IMR-90 (cell line): ENCODE measurements around the gene SMIM41. TPM values are rescaled to one million over a fixed set of nuclear protein-coding genes. Genes with fewer than 3 reads are reported as not detected.

Experiments
- ATAC-seq: fragments of 200-7000 bp; cut with Tn5 transposase; 2 replicates; pipeline ENCODE4 v1.9.1; 2020; ENCODE audit warnings: low read depth, mild to moderate bottlenecking, moderate library complexity
- BruUV-seq: library from RNA; stranded (reverse); fragments of 400-500 nt; replicated peaks from 2 replicates; lab custom pipeline; 2021; lab: Mats Ljungman, UMichigan
- CTCF ChIA-PET: fragments of 300-600 bp; formaldehyde crosslinking; extraction: SDS; loops from one replicate; lab custom pipeline; 2021; ENCODE audit warnings: antibody characterized with exemption; lab: Yijun Ruan, JAX
- POLR2A ChIA-PET: fragments of 300-600 bp; sonication (Branson Sonifier 250); formaldehyde crosslinking; loops from one replicate; lab custom pipeline; 2022; ENCODE audit warnings: antibody characterized with exemption; ENCODE audit not compliant: unreplicated experiment; lab: Charles Lee
- DNase-seq: peaks from one replicate; pipeline ENCODE4 v3.0.0; 2013
- H2AFZ ChIP-seq: replicated peaks from 2 replicates; pipeline ENCODE3; 2013; ENCODE audit warnings: low read length, mild to moderate bottlenecking; ENCODE audit not compliant: poor library complexity
- H2AK5ac ChIP-seq: 2 replicates; pipeline ENCODE4 v1.6.1; 2013; ENCODE audit warnings: low read depth, low read length, inconsistent platforms
- H2AK9ac ChIP-seq: replicated peaks from 2 replicates; pipeline ENCODE3; 2013; ENCODE audit warnings: mild to moderate bottlenecking, low read depth, low read length, moderate library complexity; ENCODE audit not compliant: poor library complexity
- H2BK120ac ChIP-seq: 2 replicates; pipeline ENCODE4 v1.6.1; 2013; ENCODE audit warnings: low read depth, low read length, inconsistent platforms
- H2BK15ac ChIP-seq: 3 replicates; pipeline ENCODE4 v1.6.1; 2013; ENCODE audit warnings: low read depth, low read length, inconsistent platforms
- H2BK20ac ChIP-seq: 2 replicates; pipeline ENCODE4 v1.6.1; 2013; ENCODE audit warnings: low read depth, mild to moderate bottlenecking, inconsistent platforms, low read length, moderate library complexity
- H2BK5ac ChIP-seq: 2 replicates; pipeline ENCODE4 v1.6.1; 2013; ENCODE audit warnings: mild to moderate bottlenecking, low read depth, low read length, inconsistent platforms; ENCODE audit not compliant: poor library complexity, severe bottlenecking
- H3K14ac ChIP-seq: replicated peaks from 2 replicates; pipeline ENCODE4 v1.6.1; 2013; ENCODE audit warnings: low read depth, low read length, inconsistent platforms
- H3K18ac ChIP-seq: 2 replicates; pipeline ENCODE4 v1.6.1; 2013; ENCODE audit warnings: low read depth, low read length, control low read depth
- H3K23ac ChIP-seq: 2 replicates; pipeline ENCODE4 v1.6.1; 2013; ENCODE audit warnings: low read depth, low read length, inconsistent platforms
- H3K27ac ChIP-seq: 2 replicates; pipeline ENCODE4 v1.5.1; 2013; ENCODE audit warnings: mild to moderate bottlenecking, control low read depth, low read length; ENCODE audit not compliant: insufficient read depth
- H3K27me3 ChIP-seq: 2 replicates; pipeline ENCODE4 v1.6.1; 2013; ENCODE audit warnings: low read length; ENCODE audit not compliant: control insufficient read depth, insufficient read depth
- H3K36me3 ChIP-seq: 2 replicates; pipeline ENCODE4 v1.6.1; 2013; ENCODE audit warnings: low read length, mixed read lengths; ENCODE audit not compliant: control insufficient read depth, insufficient read depth
- H3K4ac ChIP-seq: 2 replicates; pipeline ENCODE4 v1.6.1; 2013; ENCODE audit warnings: low read depth, low read length, inconsistent platforms
- H3K4me1 ChIP-seq: 2 replicates; pipeline ENCODE4 v1.6.1; 2013; ENCODE audit warnings: low read length, mixed read lengths; ENCODE audit not compliant: control insufficient read depth, insufficient read depth
- H3K4me2 ChIP-seq: 2 replicates; pipeline ENCODE4 v1.6.1; 2013; ENCODE audit warnings: low read depth, mild to moderate bottlenecking, control low read depth, low read length, moderate library complexity
- H3K4me3 ChIP-seq: 2 replicates; pipeline ENCODE4 v1.5.1; 2013; ENCODE audit warnings: low read depth, mild to moderate bottlenecking, control low read depth, low read length, moderate library complexity; ENCODE audit not compliant: insufficient read depth
- H3K56ac ChIP-seq: 2 replicates; pipeline ENCODE4 v1.6.1; 2013; ENCODE audit warnings: low read length, inconsistent platforms; ENCODE audit not compliant: insufficient read depth; ENCODE audit errors: extremely low read depth
- H3K79me1 ChIP-seq, 2 experiments: 2 replicates each; pipeline ENCODE4 v1.6.1; 2013; ENCODE audit warnings: low read length in 2 of 2, inconsistent platforms in 1 of 2, low read depth in 1 of 2
- H3K9ac ChIP-seq: 2 replicates; pipeline ENCODE4 v1.6.1; 2013; ENCODE audit warnings: low read depth, low read length, control low read depth
- H3K9me1 ChIP-seq: 2 replicates; pipeline ENCODE4 v1.6.1; 2013; ENCODE audit warnings: low read length, inconsistent platforms; ENCODE audit not compliant: insufficient read depth
- H3K9me3 ChIP-seq: 2 replicates; pipeline ENCODE4 v1.6.1; 2013; ENCODE audit warnings: low read length; ENCODE audit not compliant: control insufficient read depth, insufficient read depth
- H4K20me1 ChIP-seq: 2 replicates; pipeline ENCODE4 v1.6.1; 2013; ENCODE audit warnings: low read length, inconsistent platforms; ENCODE audit not compliant: insufficient read depth
- H4K5ac ChIP-seq: 2 replicates; pipeline ENCODE4 v1.6.1; 2013; ENCODE audit warnings: mild to moderate bottlenecking, low read depth, low read length, control low read depth
- H4K8ac ChIP-seq, 2 experiments: 2 replicates each; pipeline ENCODE4 v1.6.1; 2013; ENCODE audit warnings: low read depth in 2 of 2, low read length in 2 of 2, control low read depth in 1 of 2, inconsistent platforms in 1 of 2
- H4K91ac ChIP-seq: 2 replicates; pipeline ENCODE4 v1.6.1; 2013; ENCODE audit warnings: low read depth, low read length, inconsistent platforms; ENCODE audit not compliant: insufficient read depth
- BHLHE40 ChIP-seq: fragments of 150-350 bp; IDR thresholded peaks from 2 replicates; pipeline ENCODE4 v1.6.1; 2016; ENCODE audit warnings: mild to moderate bottlenecking, low read depth, low read length
- CEBPB ChIP-seq: IDR thresholded peaks from 2 replicates; pipeline ENCODE4 v1.6.1; 2012; ENCODE audit warnings: low read depth, low read length, improper control_type of control experiment
- CTCF ChIP-seq: conservative IDR thresholded peaks from 2 replicates; pipeline ENCODE4 v1.5.1; 2012; ENCODE audit warnings: mild to moderate bottlenecking, low read depth, low read length, improper control_type of control experiment
- FOS ChIP-seq: fragments of 150-350 bp; IDR thresholded peaks from 2 replicates; pipeline ENCODE4 v1.6.1; 2016; ENCODE audit warnings: low read depth, low read length
- MAFK ChIP-seq: IDR thresholded peaks from 2 replicates; pipeline ENCODE4 v1.6.1; 2012; ENCODE audit warnings: low read depth, low read length, improper control_type of control experiment
- MAZ ChIP-seq: IDR thresholded peaks from 2 replicates; pipeline ENCODE4 v1.6.1; 2012; ENCODE audit warnings: low read depth, mild to moderate bottlenecking, low read length, improper control_type of control experiment, moderate library complexity, borderline replicate concordance
- NFE2L2 ChIP-seq: fragments of 150-350 bp; IDR thresholded peaks from 2 replicates; pipeline ENCODE4 v1.6.1; 2016; ENCODE audit warnings: low read depth, mild to moderate bottlenecking, low read length
- POLR2A ChIP-seq: IDR thresholded peaks from 2 replicates; pipeline ENCODE4 v1.6.1; 2012; ENCODE audit warnings: mild to moderate bottlenecking, low read depth, low read length
- RAD21 ChIP-seq: IDR thresholded peaks from 2 replicates; pipeline ENCODE4 v1.6.1; 2012; ENCODE audit warnings: low read length, improper control_type of control experiment
- SMC3 ChIP-seq: fragments of 150-350 bp; IDR thresholded peaks from 2 replicates; pipeline ENCODE4 v1.6.1; 2016; ENCODE audit warnings: low read depth, mild to moderate bottlenecking, antibody characterized with exemption, low read length, moderate library complexity
- USF2 ChIP-seq: fragments of 150-350 bp; IDR thresholded peaks from 2 replicates; pipeline ENCODE4 v1.6.1; 2017; ENCODE audit warnings: mild to moderate bottlenecking, antibody characterized with exemption, low read length, low read depth
- WGBS, 2 experiments: methylation state at CpG; one replicate each; pipeline versions ENCODE4 v1.1.5 to v1.1.7; 2013; ENCODE audit warnings: missing lambda C conversion rate in 2 of 2; ENCODE audit not compliant: insufficient read length in 1 of 2; ENCODE audit errors: extremely low coverage in 2 of 2; 5-methylcytosine and 5-hydroxymethylcytosine counted together
- dilution Hi-C: fragments of 300-500 bp; cut with HindIII; formaldehyde crosslinking; loops from one replicate; pipeline ENCODE4 v1.14.3; 2018; ENCODE audit warnings: low sequenced_read_pairs; ENCODE audit not compliant: unreplicated experiment
- in situ Hi-C: fragments of 300-500 bp; cut with MboI; formaldehyde crosslinking; loops from 3 replicates; pipeline ENCODE4 v1.14.3; 2019; ENCODE audit warnings: low sequenced_read_pairs, inconsistent platforms, mixed read lengths
- intact Hi-C: fragments of 100-400 bp; cut with micrococcal nuclease; formaldehyde crosslinking; loops from 2 replicates; pipeline ENCODE4 v1.10.0; 2022
- polyA plus RNA-seq, 3 experiments: library from polyadenylated mRNA; depleted of rRNA; stranded (reverse); fragments of >200 nt; gene quantifications; 2 replicates each; pipeline ENCODE4 v1.2.3, GENCODE V29; 2012; ENCODE audit warnings: low replicate concordance in 1 of 3
- total RNA-seq: library from RNA; depleted of rRNA; stranded (reverse); fragments of >200 nt; gene quantifications from 2 replicates; pipeline ENCODE4 v1.2.3, GENCODE V29; 2012

SMIM41 gene
- total and polyA plus RNA-seq, 2 of the 4 experiments (the other 2 are of a cell fraction) = not detected

- peak overlapping the region; percentile 64; the same call in 1 of the 2 replicates for H2BK120ac ChIP-seq
- intact Hi-C loops (loop anchor here (2.0 kb wide), 2 partner anchors 38 to 50 kb away; no protein-coding TSS in a partner anchor), in situ Hi-C loops (no loop called here), dilution Hi-C loops (no loop called here)
- H2BK15ac ChIP-seq = 0 out of 3 replicates have a peak overlapping the region, but pooled peaks have one; percentile 41
- H3K4me1 ChIP-seq = peaks cover 8% of the 10 kb centered on the region
- H3K79me1 ChIP-seq = peaks cover 0 to 15% of the 10 kb centered on the region in 2 experiments; a peak in 2 of 4 replicates
- ATAC-seq (peak; percentile 97), DNase-seq (peak; percentile 98)
- peak overlapping the region; percentile 84 for H3K4ac ChIP-seq
- H4K91ac ChIP-seq = peak overlapping the region; percentile 67
- H3K4me3 ChIP-seq = peak overlapping the region; percentile 51
- no peaks in the 10 kb centered on the region for H3K27me3 ChIP-seq
- peak overlapping the region; percentile 53 for H3K56ac ChIP-seq
- peak overlapping the region; percentile 65 for H3K9ac ChIP-seq
- ChIA-PET POLR2A (interaction anchor here (0.6 to 1.2 kb wide), 5 partner anchors 15 to 974 kb away, joined by 3 to 12 read pairs (median 3); partner anchors contain the start of gene NR4A1), CTCF (interaction anchor here (0.6 to 1.6 kb wide), 6 partner anchors 9 to 50 kb away, joined by 3 to 9 read pairs (median 4); partner anchors contain the start of gene NR4A1)
- TF ChIP-seq USF2 (0 out of 2 replicates have a peak, but pooled peaks have one; percentile 7), RAD21 (no peak), MAFK (no peak), CEBPB (0 out of 2 replicates have a peak, but pooled peaks have one; percentile 4), CTCF (no peak), SMC3 (no peak), BHLHE40 (0 out of 2 replicates have a peak, but pooled peaks have one; percentile 2), FOS (no peak), NFE2L2 (no peak), POLR2A (peak; percentile 86), MAZ (peak; percentile 90)
- H3K27ac ChIP-seq = peak overlapping the region; percentile 77
- peak overlapping the region; percentile 70 for H3K18ac ChIP-seq
- H4K8ac ChIP-seq = peak overlapping the region; percentile 70 to 87
- no peak overlapping the region; the same call in 1 of the 2 replicates for H2AK5ac ChIP-seq
- peak overlapping the region; percentile 77 for H2AK9ac ChIP-seq
- H2BK20ac ChIP-seq = 0 out of 2 replicates have a peak overlapping the region, but pooled peaks have one; percentile 12
- peak overlapping the region; percentile 65 for H2BK5ac ChIP-seq
- no TSS peak for BruUV-seq
- H3K9me1 ChIP-seq = peaks cover 2% of the 10 kb centered on the region
- 1% methylated on average over 30 of the region's 48 CpGs; no CpG with 5 or more reads in 1 of the 2 experiments for WGBS, 2 experiments
- peak overlapping the region; percentile 80 for H3K4me2 ChIP-seq
- peak overlapping the region; percentile 39 for H3K14ac ChIP-seq
- no peaks in the 10 kb centered on the region for H4K20me1 ChIP-seq
- H3K23ac ChIP-seq = peak overlapping the region; percentile 8
- no peaks in the 10 kb centered on the region for H3K9me3 ChIP-seq
- H4K5ac ChIP-seq = peak overlapping the region; percentile 72
- peak overlapping the region; percentile 93 for H2AFZ ChIP-seq
- H3K36me3 ChIP-seq = no peaks in the 10 kb centered on the region
These were observed 46.6 kb upstream of the SMIM41 start for GRCh38 chr12:52032804-52033445.
